Gastrocnemius medialis (tissue), 4 donors: ENCODE results near the gene TMEM92.

Source experiments
- CTCF ChIP-seq, 5 experiments: fragments of 450-650 bp in 3 of 5; fragments of 200-600 bp in 2 of 5; sonication (generic) in 2 of 5; IDR thresholded peaks in 4 of 5; conservative IDR thresholded peaks in 1 of 5; 1 replicate in 4 of 5; 2 replicates in 1 of 5; pipeline ENCODE4 v1.5.1; 2016 to 2019; ENCODE audit warnings: antibody characterized with exemption in 5 of 5, mild to moderate bottlenecking in 3 of 5, moderate library complexity in 3 of 5
- POLR2A ChIP-seq, 2 donors: fragments of 450-650 bp; IDR thresholded peaks; one replicate each; pipeline ENCODE4 v1.6.1; 2017; ENCODE audit warnings: antibody characterized with exemption in 2 of 2, mild to moderate bottlenecking in 2 of 2, moderate library complexity in 2 of 2

DNA sequence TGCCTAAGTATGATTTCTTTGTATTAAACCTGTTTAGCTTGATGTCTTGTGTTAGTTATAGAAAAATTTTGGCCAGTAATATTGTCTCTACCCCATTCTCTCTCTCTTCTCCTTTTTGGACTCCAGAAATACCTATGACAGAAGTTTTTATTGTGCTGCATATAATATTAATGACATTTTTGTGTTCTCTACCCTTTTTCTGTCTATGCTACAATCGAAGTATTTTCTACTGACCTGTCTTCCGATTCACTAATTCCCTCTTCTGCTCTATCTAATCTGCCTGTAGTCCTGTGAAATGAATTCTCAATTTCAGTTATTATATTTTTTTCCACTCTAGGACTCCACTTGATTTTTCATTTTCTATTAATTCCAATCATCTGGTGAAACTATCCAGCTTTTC lies 26.0 kb upstream of the TMEM92 start:
- TF ChIP-seq POLR2A (IDR thresholded peaks at IDR 0.05): no peak
- no peak for TF ChIP-seq CTCF (IDR thresholded peaks at IDR 0.05 in 4 of 5, conservative IDR thresholded peaks at IDR 0.05 in 1 of 5)
